Large intestine (tissue), 3 donors: ENCODE measurements around the gene DIS3L2. TPM values are rescaled to one million over a fixed set of nuclear protein-coding genes. Genes with fewer than 3 reads are reported as not detected.

Experiments used
- DNase-seq, 2 donors: peaks; one replicate each; pipeline versions ENCODE4 v3.0.0 to v3.0.0-alpha.2; 2013
- H3K27ac ChIP-seq: one replicate; pipeline ENCODE4 v1.5.1; 2013; ENCODE audit warnings: low read length
- H3K27me3 ChIP-seq: 2 replicates; pipeline ENCODE4 v1.6.1; 2013; ENCODE audit warnings: low read length; ENCODE audit not compliant: control insufficient read depth, insufficient read depth
- H3K36me3 ChIP-seq: 2 replicates; pipeline ENCODE4 v1.6.1; 2013; ENCODE audit warnings: low read length; ENCODE audit not compliant: control insufficient read depth, insufficient read depth
- H3K4me1 ChIP-seq: one replicate; pipeline ENCODE4 v1.6.1; 2013; ENCODE audit warnings: low read length; ENCODE audit not compliant: control insufficient read depth, insufficient read depth
- H3K4me3 ChIP-seq: one replicate; pipeline ENCODE4 v1.5.1; 2013; ENCODE audit warnings: low read length
- H3K9me3 ChIP-seq: one replicate; pipeline ENCODE4 v1.6.1; 2013; ENCODE audit warnings: mild to moderate bottlenecking, low read depth, low read length, moderate library complexity; ENCODE audit not compliant: control insufficient read depth
- WGBS: methylation state at CpG from one replicate; pipeline ENCODE4 v1.1.5; 2013; ENCODE audit warnings: low lambda C conversion rate; ENCODE audit not compliant: insufficient coverage; 5-methylcytosine and 5-hydroxymethylcytosine counted together
- polyA plus RNA-seq: library from polyadenylated mRNA; unstranded; fragments of 120-200 nt; gene quantifications from one replicate; pipeline ENCODE4 v1.2.1, GENCODE V29; 2013

Gene DIS3L2
- polyA plus RNA-seq, 1 donor, result 23.6 TPM

DNA sequence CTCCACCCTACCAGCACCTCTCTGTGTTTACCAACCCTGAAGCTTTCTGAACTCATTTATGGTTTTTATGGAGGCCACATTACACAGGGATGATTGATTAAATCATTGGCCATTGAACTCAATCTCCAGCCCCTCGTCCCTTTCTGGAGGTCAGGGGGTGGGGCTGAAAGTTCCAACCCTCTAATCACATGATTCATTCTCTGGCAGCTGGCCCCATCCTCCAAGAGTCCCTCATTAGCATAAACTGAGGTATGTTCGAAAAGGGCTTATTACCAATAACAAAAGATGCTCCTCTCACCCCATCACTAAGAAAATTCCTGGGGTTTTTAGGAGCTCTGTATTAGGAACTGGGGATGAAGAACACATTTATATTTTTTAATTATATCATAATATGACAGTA is 92.3 kb downstream of the DIS3L2 start:
- Histone ChIP-seq H3K27ac (no peak overlapping the region), H3K9me3 (no peaks in the 10 kb centered on the region), H3K36me3 (no peaks in the 10 kb centered on the region), H3K4me3 (no peak overlapping the region), H3K4me1 (no peaks in the 10 kb centered on the region), H3K27me3 (no peaks in the 10 kb centered on the region)
- no peak for DNase-seq
- 100% methylated on average over 1 of the region's 2 CpGs for WGBS

GRCh38 chr2:232058063-232058877 is 96.8 kb downstream of the DIS3L2 start:
- Histone ChIP-seq H3K36me3 (no peaks in the 10 kb centered on the region), H3K9me3 (no peaks in the 10 kb centered on the region), H3K27me3 (no peaks in the 10 kb centered on the region), H3K4me1 (no peaks in the 10 kb centered on the region), H3K27ac (no peak overlapping the region), H3K4me3 (no peak overlapping the region)
- 69% methylated on average over 2 of the region's 5 CpGs for WGBS
- no peak for DNase-seq

DNA sequence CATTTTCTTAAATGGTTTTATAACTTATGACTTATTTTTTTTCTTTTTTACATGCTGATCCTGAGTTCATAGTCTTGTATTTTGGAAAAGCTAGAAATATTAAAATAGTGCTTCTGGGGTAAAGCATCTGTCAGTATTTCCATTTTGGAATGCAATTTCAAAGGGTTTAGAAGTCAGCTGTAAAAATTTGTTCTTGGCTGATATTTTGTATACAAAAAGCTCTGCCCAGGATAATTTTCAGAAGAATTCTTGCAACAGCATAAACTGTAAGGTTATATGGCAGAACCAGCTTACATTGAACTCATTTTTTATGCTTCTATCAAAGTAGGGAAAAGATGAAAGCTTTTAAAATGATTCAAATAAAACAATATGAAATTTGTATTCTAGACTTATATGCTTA is 97.4 kb downstream of the DIS3L2 start:
- H3K4me3 ChIP-seq, result no peak overlapping the region
- no peaks in the 10 kb centered on the region for H3K27me3 ChIP-seq
- H3K36me3 ChIP-seq, result no peaks in the 10 kb centered on the region
- no peak overlapping the region for H3K27ac ChIP-seq
- H3K9me3 ChIP-seq, result no peaks in the 10 kb centered on the region
- H3K4me1 ChIP-seq, result no peaks in the 10 kb centered on the region
- no peak for DNase-seq

DNA sequence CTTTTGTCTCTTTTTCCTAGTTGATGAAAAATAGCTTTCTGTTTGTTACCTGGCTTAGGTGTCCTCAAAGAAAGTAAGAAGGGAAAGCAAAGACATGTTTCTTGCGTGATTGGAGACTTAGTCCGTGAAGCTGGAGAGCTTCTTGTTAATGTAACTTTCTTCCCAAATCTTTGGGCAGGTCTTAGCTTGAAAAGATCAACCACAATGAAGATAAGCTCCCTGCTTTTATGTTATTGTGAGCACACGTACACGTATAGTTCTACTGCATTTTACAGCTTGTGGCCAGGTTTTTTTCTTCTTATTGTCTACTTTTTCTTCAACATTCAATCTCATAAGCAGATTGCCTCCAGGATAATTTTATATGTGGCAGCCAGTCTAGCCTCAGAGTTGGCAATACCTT is 99.8 kb downstream of the DIS3L2 start:
- Histone ChIP-seq H3K27ac (no peak overlapping the region), H3K27me3 (no peaks in the 10 kb centered on the region), H3K4me1 (no peaks in the 10 kb centered on the region), H3K9me3 (no peaks in the 10 kb centered on the region), H3K4me3 (no peak overlapping the region), H3K36me3 (no peaks in the 10 kb centered on the region)
- 83% methylated on average over 2 of the region's 4 CpGs for WGBS
- no peak for DNase-seq

- Histone ChIP-seq H3K36me3 (no peaks in the 10 kb centered on the region), H3K9me3 (no peaks in the 10 kb centered on the region), H3K4me1 (no peaks in the 10 kb centered on the region), H3K4me3 (no peak overlapping the region), H3K27ac (no peak overlapping the region), H3K27me3 (no peaks in the 10 kb centered on the region)
- no peak for DNase-seq
- WGBS, result no CpG with 5 or more reads among the region's 4 CpGs
These were observed 111.5 kb downstream of the DIS3L2 start for GRCh38 chr2:232073026-232073425.

- Histone ChIP-seq H3K27me3 (no peaks in the 10 kb centered on the region), H3K9me3 (no peaks in the 10 kb centered on the region), H3K36me3 (no peaks in the 10 kb centered on the region), H3K27ac (no peak overlapping the region), H3K4me3 (no peak overlapping the region), H3K4me1 (no peaks in the 10 kb centered on the region)
- WGBS, result no CpG with 5 or more reads among the region's 3 CpGs
- no peak for DNase-seq
These were observed 112.2 kb downstream of the DIS3L2 start for GRCh38 chr2:232073699-232074098.

DNA sequence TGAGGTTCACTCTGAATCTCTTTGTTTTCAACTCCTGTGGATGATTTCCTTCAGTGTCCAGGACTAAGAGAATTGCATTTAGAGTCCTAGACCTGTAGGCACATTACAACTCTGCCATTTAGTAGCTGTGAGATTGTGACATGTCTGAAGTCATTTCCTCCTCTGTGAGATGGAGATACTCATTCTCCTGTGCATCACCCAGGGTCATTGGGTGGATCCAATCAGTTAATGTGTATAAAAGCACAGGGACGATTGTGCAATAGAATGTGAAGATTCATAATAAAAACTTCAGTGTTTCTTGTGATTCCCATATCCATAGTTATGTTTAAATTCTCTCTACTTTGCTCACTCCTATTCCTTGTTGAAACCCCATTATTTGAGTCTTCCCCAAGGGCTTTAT is 113.6 kb downstream of the DIS3L2 start:
- DNase-seq, result peak in 1 of 2 donors; percentile 9
- H3K4me3 ChIP-seq, result no peak overlapping the region
- no peaks in the 10 kb centered on the region for H3K36me3 ChIP-seq
- H3K4me1 ChIP-seq, result no peaks in the 10 kb centered on the region
- no peaks in the 10 kb centered on the region for H3K9me3 ChIP-seq
- 80% methylated on average over 1 of the region's 1 CpG for WGBS
- H3K27ac ChIP-seq, result no peak overlapping the region
- no peaks in the 10 kb centered on the region for H3K27me3 ChIP-seq

GRCh38 chr2:232075859-232076258 is 114.3 kb downstream of the DIS3L2 start:
- H3K4me3 ChIP-seq, result no peak overlapping the region
- no peak overlapping the region for H3K27ac ChIP-seq
- no peaks in the 10 kb centered on the region for H3K36me3 ChIP-seq
- no peaks in the 10 kb centered on the region for H3K9me3 ChIP-seq
- no peak for DNase-seq
- no peaks in the 10 kb centered on the region for H3K27me3 ChIP-seq
- no peaks in the 10 kb centered on the region for H3K4me1 ChIP-seq
- WGBS, result 100% methylated on average over 1 of the region's 1 CpG

DNA sequence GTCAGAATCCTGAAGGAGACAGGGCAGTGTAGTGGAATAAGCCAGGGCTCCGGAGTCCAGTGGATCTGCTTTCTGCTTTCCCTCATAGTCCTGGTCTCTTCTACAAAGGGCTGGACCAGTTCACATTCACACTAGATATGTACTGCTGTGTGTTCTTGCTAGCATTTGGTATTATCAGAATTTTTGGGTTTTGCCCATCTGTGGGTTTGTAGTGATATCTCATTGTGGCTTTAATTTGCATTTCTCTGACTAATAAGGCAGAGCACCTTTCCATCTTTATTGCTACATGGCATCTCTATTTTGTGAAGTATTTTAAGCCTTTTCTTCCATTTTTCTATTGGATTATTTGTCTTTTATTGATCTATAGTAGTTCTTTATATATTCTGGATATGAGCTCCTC is 114.8 kb downstream of the DIS3L2 start:
- Histone ChIP-seq H3K36me3 (no peaks in the 10 kb centered on the region), H3K27ac (no peak overlapping the region), H3K27me3 (no peaks in the 10 kb centered on the region), H3K4me3 (no peak overlapping the region), H3K9me3 (no peaks in the 10 kb centered on the region), H3K4me1 (no peaks in the 10 kb centered on the region)
- WGBS, result no CpG with 5 or more reads among the region's 1 CpG
- no peak for DNase-seq

DNA sequence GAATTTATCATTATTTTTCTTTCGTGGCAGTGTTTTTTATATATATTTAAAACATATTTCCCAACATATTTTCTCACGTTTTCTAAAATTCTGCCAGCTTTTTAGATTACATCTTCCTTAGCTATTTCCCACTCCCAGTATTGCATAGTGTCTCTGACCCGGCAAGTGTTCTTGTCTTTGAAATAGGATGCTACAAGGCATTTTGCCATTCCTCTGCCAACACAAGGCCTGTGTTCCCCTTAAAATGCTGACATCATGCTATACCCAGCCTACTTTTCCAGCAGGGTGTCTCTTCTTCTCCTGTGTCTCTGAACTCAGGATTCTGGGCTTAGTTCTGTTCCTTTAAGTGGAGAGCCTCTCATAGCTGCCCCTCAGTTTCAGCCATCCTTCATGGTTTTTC is 115.2 kb downstream of the DIS3L2 start:
- WGBS, result 91% methylated on average over 2 of the region's 3 CpGs
- no peaks in the 10 kb centered on the region for H3K27me3 ChIP-seq
- no peak overlapping the region for H3K27ac ChIP-seq
- no peaks in the 10 kb centered on the region for H3K9me3 ChIP-seq
- no peak overlapping the region for H3K4me3 ChIP-seq
- no peaks in the 10 kb centered on the region for H3K36me3 ChIP-seq
- H3K4me1 ChIP-seq, result no peaks in the 10 kb centered on the region
- no peak for DNase-seq

GRCh38 chr2:232085164-232085563 is 123.7 kb downstream of the DIS3L2 start:
- H3K27me3 ChIP-seq, result no peaks in the 10 kb centered on the region
- peaks cover 8% of the 10 kb centered on the region for H3K36me3 ChIP-seq
- no peak overlapping the region for H3K4me3 ChIP-seq
- no peaks in the 10 kb centered on the region for H3K9me3 ChIP-seq
- whole genome bisulfite sequencing, result 100% methylated on average over 4 of the region's 5 CpGs
- no peak for DNase-seq
- no peaks in the 10 kb centered on the region for H3K4me1 ChIP-seq
- H3K27ac ChIP-seq, result no peak overlapping the region
